Measurements from ENCODE around the gene PLA2G15.

DNA sequence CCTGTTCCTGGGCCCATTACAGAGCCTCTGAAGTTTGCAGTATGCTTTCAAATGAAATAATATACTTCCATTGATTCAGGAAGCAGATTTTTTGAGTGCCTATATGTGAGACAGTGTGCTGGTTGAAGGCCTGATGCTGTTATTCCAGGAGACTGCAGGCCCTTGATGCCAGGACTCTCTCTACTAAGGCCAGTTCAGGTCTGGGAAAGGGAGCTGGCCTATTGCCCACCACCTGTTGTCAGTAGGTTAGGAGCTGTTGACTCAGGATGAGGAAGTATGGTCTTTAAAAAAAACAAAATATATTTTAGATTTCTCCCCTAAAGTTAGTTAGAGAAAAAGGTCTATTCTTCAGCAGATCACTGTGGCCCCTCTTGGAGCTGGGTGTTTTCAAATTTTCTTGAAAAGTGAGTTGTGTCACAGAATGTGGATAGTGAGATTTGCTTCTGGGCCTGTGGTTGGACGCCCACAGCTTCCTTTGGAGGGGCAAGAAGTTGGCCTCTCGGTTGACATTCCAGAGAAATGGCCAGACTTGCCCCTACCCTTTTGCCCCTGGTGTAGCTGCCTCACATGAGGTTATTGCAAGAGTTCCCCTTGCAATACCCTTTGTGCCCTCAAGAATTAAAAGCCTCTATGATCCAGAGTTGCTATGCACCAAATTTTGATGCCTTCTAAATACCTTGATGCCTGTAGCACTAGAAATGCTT, 17.2 kb upstream of the PLA2G15 start:
- no peak for TF ChIP-seq FOXK2 (IDR thresholded peaks at IDR 0.05)
- no peak for TF ChIP-seq MEF2D (CRISPR knock-in tag; IDR thresholded peaks at IDR 0.05)
- no peak for TF ChIP-seq NFE2L2 (IDR thresholded peaks at IDR 0.05; ENCODE audit: low read length)
- TF ChIP-seq, protein P1, sequence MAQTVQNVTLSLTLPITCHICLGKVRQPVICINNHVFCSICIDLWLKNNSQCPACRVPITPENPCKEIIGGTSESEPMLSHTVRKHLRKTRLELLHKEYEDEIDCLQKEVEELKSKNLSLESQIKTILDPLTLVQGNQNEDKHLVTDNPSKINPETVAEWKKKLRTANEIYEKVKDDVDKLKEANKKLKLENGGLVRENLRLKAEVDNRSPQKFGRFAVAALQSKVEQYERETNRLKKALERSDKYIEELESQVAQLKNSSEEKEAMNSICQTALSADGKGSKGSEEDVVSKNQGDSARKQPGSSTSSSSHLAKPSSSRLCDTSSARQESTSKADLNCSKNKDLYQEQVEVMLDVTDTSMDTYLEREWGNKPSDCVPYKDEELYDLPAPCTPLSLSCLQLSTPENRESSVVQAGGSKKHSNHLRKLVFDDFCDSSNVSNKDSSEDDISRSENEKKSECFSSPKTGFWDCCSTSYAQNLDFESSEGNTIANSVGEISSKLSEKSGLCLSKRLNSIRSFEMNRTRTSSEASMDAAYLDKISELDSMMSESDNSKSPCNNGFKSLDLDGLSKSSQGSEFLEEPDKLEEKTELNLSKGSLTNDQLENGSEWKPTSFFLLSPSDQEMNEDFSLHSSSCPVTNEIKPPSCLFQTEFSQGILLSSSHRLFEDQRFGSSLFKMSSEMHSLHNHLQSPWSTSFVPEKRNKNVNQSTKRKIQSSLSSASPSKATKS (CRISPR knock-in tag; IDR thresholded peaks at IDR 0.05): no peak
- TF ChIP-seq ZNF569 (CRISPR knock-in tag; IDR thresholded peaks at IDR 0.05; ENCODE audit: borderline replicate concordance): no peak
- no peak for TF ChIP-seq NBN (conservative IDR thresholded peaks at IDR 0.05)
- TF ChIP-seq, protein P2, sequence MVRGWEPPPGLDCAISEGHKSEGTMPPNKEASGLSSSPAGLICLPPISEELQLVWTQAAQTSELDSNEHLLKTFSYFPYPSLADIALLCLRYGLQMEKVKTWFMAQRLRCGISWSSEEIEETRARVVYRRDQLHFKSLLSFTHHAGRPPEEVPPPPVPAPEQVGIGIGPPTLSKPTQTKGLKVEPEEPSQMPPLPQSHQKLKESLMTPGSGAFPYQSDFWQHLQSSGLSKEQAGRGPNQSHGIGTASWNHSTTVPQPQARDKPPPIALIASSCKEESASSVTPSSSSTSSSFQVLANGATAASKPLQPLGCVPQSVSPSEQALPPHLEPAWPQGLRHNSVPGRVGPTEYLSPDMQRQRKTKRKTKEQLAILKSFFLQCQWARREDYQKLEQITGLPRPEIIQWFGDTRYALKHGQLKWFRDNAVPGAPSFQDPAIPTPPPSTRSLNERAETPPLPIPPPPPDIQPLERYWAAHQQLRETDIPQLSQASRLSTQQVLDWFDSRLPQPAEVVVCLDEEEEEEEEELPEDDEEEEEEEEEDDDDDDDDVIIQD (CRISPR knock-in tag; IDR thresholded peaks at IDR 0.05; ENCODE audit: low read depth): no peak
- TF ChIP-seq, protein P3, sequence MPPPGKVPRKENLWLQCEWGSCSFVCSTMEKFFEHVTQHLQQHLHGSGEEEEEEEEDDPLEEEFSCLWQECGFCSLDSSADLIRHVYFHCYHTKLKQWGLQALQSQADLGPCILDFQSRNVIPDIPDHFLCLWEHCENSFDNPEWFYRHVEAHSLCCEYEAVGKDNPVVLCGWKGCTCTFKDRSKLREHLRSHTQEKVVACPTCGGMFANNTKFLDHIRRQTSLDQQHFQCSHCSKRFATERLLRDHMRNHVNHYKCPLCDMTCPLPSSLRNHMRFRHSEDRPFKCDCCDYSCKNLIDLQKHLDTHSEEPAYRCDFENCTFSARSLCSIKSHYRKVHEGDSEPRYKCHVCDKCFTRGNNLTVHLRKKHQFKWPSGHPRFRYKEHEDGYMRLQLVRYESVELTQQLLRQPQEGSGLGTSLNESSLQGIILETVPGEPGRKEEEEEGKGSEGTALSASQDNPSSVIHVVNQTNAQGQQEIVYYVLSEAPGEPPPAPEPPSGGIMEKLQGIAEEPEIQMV (CRISPR knock-in tag; IDR thresholded peaks at IDR 0.05; ENCODE audit: low read depth): no peak
- TF ChIP-seq GABPA (IDR thresholded peaks at IDR 0.05; ENCODE audit: low read depth, low read length): no peak
- TF ChIP-seq GABPA (CRISPR knock-in tag; IDR thresholded peaks at IDR 0.05; ENCODE audit: low read depth): no peak

Measured in HepG2 (cell line).